HepG2 (cell line): ENCODE results near the gene MRPS18C. TPM values are rescaled to one million over a fixed set of nuclear protein-coding genes. Genes with fewer than 3 reads are reported as not detected.
A peak's percentile ranks its signal among the peaks of the same experiment; 100 is the strongest.

Experiments used
- DNMT3B ChIP-seq: conservative IDR thresholded peaks from 2 replicates; pipeline ENCODE4 v1.6.1; 2016; ENCODE audit warnings: missing biosample characterization, control low read depth
- EED ChIP-seq: sonication (generic); formaldehyde crosslinking; IDR thresholded peaks from 2 replicates; pipeline ENCODE4 v1.5.0; 2020; ENCODE audit warnings: mild to moderate bottlenecking, missing genetic modification reagents
- FOXA3 ChIP-seq: IDR thresholded peaks from 2 replicates; pipeline ENCODE4 v1.6.1; 2016; ENCODE audit warnings: missing genetic modification reagents, missing compliant biosample characterization
- FOXC1 ChIP-seq: sonication (generic); formaldehyde crosslinking; IDR thresholded peaks from 2 replicates; pipeline ENCODE4 v1.8.0; 2022; ENCODE audit warnings: mild to moderate bottlenecking, missing genetic modification reagents, borderline replicate concordance
- NKX3-1 ChIP-seq: sonication (generic); formaldehyde crosslinking; IDR thresholded peaks from 2 replicates; pipeline ENCODE4 v1.5.0; 2020; ENCODE audit warnings: missing genetic modification reagents
- NR2F2 ChIP-seq: IDR thresholded peaks from 2 replicates; pipeline ENCODE4 v1.6.1; 2012; ENCODE audit warnings: low read depth, inconsistent platforms, borderline replicate concordance
- PAF1 ChIP-seq: IDR thresholded peaks from 2 replicates; pipeline ENCODE4 v1.6.1; 2016; ENCODE audit warnings: missing genetic modification reagents, missing compliant biosample characterization
- RORA ChIP-seq: sonication (generic); formaldehyde crosslinking; IDR thresholded peaks from 2 replicates; pipeline ENCODE4 v1.5.0; 2020; ENCODE audit warnings: mild to moderate bottlenecking, missing genetic modification reagents, moderate library complexity
- SMARCC2 ChIP-seq: fragments of 450-650 bp; IDR thresholded peaks from 2 replicates; pipeline ENCODE4 v1.6.1; 2017; ENCODE audit warnings: antibody characterized with exemption, mild to moderate bottlenecking
- U2AF1 ChIP-seq: fragments of 200-400 bp; formaldehyde crosslinking; optimal IDR thresholded peaks from 2 replicates; pipeline ENCODE3; 2017; ENCODE audit warnings: mild to moderate bottlenecking, low read depth, low read length
- ZNF234 ChIP-seq: sonication (generic); formaldehyde crosslinking; conservative IDR thresholded peaks from 2 replicates; pipeline ENCODE4 v1.5.1; 2020; ENCODE audit warnings: mild to moderate bottlenecking, missing genetic modification reagents
- ZNF33B ChIP-seq: sonication (generic); formaldehyde crosslinking; IDR thresholded peaks from 2 replicates; pipeline ENCODE4 v1.5.1; 2020; ENCODE audit warnings: mild to moderate bottlenecking, missing genetic modification reagents
- ZNF343 ChIP-seq: sonication (generic); formaldehyde crosslinking; IDR thresholded peaks from 2 replicates; pipeline ENCODE4 v1.4.0; 2020; ENCODE audit warnings: mild to moderate bottlenecking, missing genetic modification reagents
- ZNF552 ChIP-seq: sonication (generic); formaldehyde crosslinking; IDR thresholded peaks from 2 replicates; pipeline ENCODE4 v1.9.0; 2022; ENCODE audit warnings: missing genetic modification reagents, mild to moderate bottlenecking, borderline replicate concordance
- ZNF562 ChIP-seq: sonication (generic); formaldehyde crosslinking; IDR thresholded peaks from 2 replicates; pipeline ENCODE4 v1.8.0; 2022; ENCODE audit warnings: missing genetic modification reagents, borderline replicate concordance
- ZNF570 ChIP-seq: sonication (generic); formaldehyde crosslinking; IDR thresholded peaks from 2 replicates; pipeline ENCODE4 v1.4.0; 2020; ENCODE audit warnings: mild to moderate bottlenecking, missing genetic modification reagents, borderline replicate concordance
- ZNF891 ChIP-seq: sonication (generic); formaldehyde crosslinking; IDR thresholded peaks from 2 replicates; pipeline ENCODE4 v1.5.0; 2020; ENCODE audit warnings: mild to moderate bottlenecking, missing genetic modification reagents
- polyA plus RNA-seq, 8 experiments: library from polyadenylated mRNA; depleted of rRNA in 3 of 8; stranded (reverse) in 7 of 8; unstranded in 1 of 8; fragments of >200 nt; fragmentation: Illumina TruSeq in 4 of 8; extraction: Trizol in 4 of 8; gene quantifications; 2 replicates each; pipeline versions ENCODE4 v1.2.1 to v1.2.3, GENCODE V29; 2011 to 2016; ENCODE audit warnings: low read depth in 4 of 8, missing spikeins in 1 of 8, mixed read lengths in 1 of 8; ENCODE audit not compliant: insufficient read depth in 1 of 8
- total RNA-seq, 5 experiments: library from RNA; depleted of rRNA; stranded (reverse); fragments of >200 nt; fragmentation: Illumina TruSeq; extraction: Trizol; gene quantifications; 2 replicates each; pipeline ENCODE4 v1.2.3, GENCODE V29; 2016; ENCODE audit warnings: low read depth in 1 of 5
- TF ChIP-seq, protein P1 (sequence below): sonication (generic); formaldehyde crosslinking; IDR thresholded peaks from 2 replicates; pipeline ENCODE4 v1.5.0; 2020; ENCODE audit warnings: missing genetic modification reagents
- TF ChIP-seq, protein P2 (sequence below): sonication (generic); formaldehyde crosslinking; IDR thresholded peaks from 2 replicates; pipeline ENCODE4 v1.5.1; 2020; ENCODE audit warnings: mild to moderate bottlenecking, moderate library complexity, missing genetic modification reagents
- TF ChIP-seq, protein P3 (sequence below): sonication (generic); formaldehyde crosslinking; IDR thresholded peaks from 2 replicates; pipeline ENCODE4 v1.5.0; 2020; ENCODE audit warnings: missing genetic modification reagents
- TF ChIP-seq, protein P4 (sequence below): IDR thresholded peaks from 2 replicates; pipeline ENCODE4 v1.6.1; 2018; ENCODE audit warnings: missing genetic modification reagents
- TF ChIP-seq, protein P5 (sequence below): sonication (generic); formaldehyde crosslinking; IDR thresholded peaks from 2 replicates; pipeline ENCODE4 v1.4.0; 2020; ENCODE audit warnings: mild to moderate bottlenecking, missing genetic modification reagents

The MRPS18C gene
- total and polyA plus RNA-seq, 2 of the 13 experiments (the other 11 are each of a cell fraction or from before 2014, with no cell fraction given): 45.4 to 124 TPM

DNA sequence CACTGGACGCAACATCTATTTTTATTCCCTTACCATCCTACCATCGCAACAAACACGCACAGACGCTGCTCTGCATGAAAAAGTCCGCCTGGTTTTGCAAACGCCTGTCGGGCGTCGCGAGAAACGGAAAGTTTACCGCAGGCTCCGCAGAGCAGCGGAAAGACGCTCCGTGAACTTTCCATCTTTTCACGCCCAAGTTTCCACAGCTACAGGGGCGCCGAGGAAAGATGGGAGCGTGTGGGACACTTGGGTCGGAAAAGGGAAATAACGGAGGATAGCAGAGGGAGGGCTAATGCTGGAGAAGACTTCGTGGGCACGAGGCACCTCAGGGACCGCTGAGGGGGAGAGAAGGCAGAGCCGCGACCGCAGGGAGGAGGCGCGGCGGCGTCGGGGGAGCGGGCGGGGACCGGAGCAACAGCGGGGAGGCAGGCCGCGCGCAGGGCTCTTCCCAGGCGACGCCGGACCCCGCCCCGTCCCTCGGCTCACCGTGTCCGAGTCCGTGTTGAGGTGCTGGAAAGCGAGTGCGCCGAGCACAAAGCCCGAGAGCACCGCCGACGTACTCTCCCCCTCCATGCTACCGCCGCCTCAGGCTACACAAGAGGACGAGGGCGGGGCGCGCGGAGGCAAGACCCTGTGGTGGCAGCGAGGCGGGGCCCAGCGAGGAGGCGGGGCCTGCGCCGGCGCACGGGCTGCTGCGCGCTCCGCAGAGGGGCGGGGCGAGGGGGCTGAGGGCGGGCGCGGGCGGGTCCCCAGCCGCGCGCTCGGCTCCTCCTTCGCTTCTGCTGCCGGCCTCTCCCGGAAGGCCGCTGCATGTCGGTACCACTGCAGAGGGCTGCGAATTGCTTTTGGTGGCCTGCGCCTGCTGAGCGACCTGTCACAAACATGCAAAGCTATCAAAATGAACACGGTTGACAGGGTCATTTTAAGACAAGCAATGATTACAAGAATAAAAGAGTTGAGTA, 28.9 kb downstream of the MRPS18C start, which contains the start of gene ABRAXAS1 (continued):
- TF ChIP-seq ZNF234 (CRISPR knock-in tag): no peak; the same call in 1 of the 2 replicates
- peak; percentile 55; the same call in 1 of the 2 replicates for TF ChIP-seq ZNF562 (CRISPR knock-in tag)
- TF ChIP-seq ZNF570: no peak
- TF ChIP-seq FOXC1 (CRISPR knock-in tag): peak; percentile 81
- TF ChIP-seq DNMT3B (CRISPR knock-in tag): no peak
- TF ChIP-seq RORA (CRISPR knock-in tag): no peak
- peak; percentile 95 for TF ChIP-seq ZNF891 (CRISPR knock-in tag)
- TF ChIP-seq NR2F2: no peak
- TF ChIP-seq, protein P1, sequence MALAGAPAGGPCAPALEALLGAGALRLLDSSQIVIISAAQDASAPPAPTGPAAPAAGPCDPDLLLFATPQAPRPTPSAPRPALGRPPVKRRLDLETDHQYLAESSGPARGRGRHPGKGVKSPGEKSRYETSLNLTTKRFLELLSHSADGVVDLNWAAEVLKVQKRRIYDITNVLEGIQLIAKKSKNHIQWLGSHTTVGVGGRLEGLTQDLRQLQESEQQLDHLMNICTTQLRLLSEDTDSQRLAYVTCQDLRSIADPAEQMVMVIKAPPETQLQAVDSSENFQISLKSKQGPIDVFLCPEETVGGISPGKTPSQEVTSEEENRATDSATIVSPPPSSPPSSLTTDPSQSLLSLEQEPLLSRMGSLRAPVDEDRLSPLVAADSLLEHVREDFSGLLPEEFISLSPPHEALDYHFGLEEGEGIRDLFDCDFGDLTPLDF (CRISPR knock-in tag): 0 out of 2 replicates have a peak, but pooled peaks have one; percentile 16
- TF ChIP-seq, protein P2, sequence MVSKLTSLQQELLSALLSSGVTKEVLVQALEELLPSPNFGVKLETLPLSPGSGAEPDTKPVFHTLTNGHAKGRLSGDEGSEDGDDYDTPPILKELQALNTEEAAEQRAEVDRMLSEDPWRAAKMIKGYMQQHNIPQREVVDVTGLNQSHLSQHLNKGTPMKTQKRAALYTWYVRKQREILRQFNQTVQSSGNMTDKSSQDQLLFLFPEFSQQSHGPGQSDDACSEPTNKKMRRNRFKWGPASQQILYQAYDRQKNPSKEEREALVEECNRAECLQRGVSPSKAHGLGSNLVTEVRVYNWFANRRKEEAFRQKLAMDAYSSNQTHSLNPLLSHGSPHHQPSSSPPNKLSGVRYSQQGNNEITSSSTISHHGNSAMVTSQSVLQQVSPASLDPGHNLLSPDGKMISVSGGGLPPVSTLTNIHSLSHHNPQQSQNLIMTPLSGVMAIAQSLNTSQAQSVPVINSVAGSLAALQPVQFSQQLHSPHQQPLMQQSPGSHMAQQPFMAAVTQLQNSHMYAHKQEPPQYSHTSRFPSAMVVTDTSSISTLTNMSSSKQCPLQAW (CRISPR knock-in tag): peak; percentile 74
- TF ChIP-seq U2AF1: no peak
- TF ChIP-seq FOXA3 (CRISPR knock-in tag): peak; percentile 54; the same call in 1 of the 2 replicates
- TF ChIP-seq EED (CRISPR knock-in tag): no peak
- TF ChIP-seq, protein P3, sequence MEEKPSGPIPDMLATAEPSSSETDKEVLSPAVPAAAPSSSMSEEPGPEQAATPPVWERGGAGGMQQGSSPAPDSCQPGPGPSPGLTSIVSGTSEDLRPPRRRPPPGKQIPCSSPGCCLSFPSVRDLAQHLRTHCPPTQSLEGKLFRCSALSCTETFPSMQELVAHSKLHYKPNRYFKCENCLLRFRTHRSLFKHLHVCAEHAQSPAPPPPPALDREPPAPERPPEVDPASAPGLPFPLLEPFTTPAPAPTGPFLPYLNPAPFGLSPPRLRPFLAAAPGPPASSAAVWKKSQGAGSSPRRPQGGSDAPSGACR (CRISPR knock-in tag): peak; percentile 65; the same call in 1 of the 2 replicates
- TF ChIP-seq ZNF343 (CRISPR knock-in tag): peak; percentile 78; the same call in 1 of the 2 replicates
- TF ChIP-seq NKX3-1: 0 out of 2 replicates have a peak, but pooled peaks have one; percentile 49
- TF ChIP-seq ZNF33B (CRISPR knock-in tag): peak; percentile 87; the same call in 1 of the 2 replicates
- TF ChIP-seq, protein P4, sequence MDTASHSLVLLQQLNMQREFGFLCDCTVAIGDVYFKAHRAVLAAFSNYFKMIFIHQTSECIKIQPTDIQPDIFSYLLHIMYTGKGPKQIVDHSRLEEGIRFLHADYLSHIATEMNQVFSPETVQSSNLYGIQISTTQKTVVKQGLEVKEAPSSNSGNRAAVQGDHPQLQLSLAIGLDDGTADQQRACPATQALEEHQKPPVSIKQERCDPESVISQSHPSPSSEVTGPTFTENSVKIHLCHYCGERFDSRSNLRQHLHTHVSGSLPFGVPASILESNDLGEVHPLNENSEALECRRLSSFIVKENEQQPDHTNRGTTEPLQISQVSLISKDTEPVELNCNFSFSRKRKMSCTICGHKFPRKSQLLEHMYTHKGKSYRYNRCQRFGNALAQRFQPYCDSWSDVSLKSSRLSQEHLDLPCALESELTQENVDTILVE (CRISPR knock-in tag): peak; percentile 75
- TF ChIP-seq ZNF552 (CRISPR knock-in tag): no peak; the same call in 1 of the 2 replicates
- TF ChIP-seq, protein P5, sequence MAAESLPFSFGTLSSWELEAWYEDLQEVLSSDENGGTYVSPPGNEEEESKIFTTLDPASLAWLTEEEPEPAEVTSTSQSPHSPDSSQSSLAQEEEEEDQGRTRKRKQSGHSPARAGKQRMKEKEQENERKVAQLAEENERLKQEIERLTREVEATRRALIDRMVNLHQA (CRISPR knock-in tag): no peak
- TF ChIP-seq SMARCC2: no peak
- no peak for TF ChIP-seq PAF1 (CRISPR knock-in tag)
